Measurements from ENCODE around the gene THSD7B.
"Not testable (repeated sequence)": the region's sequence is repeated elsewhere in the genome, so short reads cannot be mapped to it uniquely, and the experiment has no call there.

DNA sequence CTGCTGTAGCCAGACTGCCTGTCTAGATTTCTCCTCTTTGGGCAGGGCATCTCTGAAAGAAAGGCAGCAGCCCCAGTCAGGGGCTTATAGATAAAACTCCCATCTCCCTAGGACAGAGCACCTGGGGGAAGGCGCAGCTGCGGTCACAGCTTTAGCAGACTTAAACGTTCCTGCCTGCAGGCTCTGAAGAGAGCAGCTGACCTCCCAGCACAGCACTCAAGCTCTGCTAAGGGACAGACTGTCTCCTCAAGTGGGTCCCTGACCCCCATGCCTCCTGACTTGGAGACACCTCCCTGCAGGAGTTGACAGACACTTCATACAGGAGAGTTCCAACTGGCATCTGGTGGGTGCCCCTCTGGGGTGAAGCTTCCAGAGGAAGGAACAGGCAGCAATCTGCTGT lies 336.5 kb downstream of the THSD7B start:
- TF ChIP-seq EP300 (IDR thresholded peaks at IDR 0.05); POLR2A (IDR thresholded peaks at IDR 0.05; ENCODE audit: low read depth): not testable (repeated sequence)
- TF ChIP-seq, protein P1, sequence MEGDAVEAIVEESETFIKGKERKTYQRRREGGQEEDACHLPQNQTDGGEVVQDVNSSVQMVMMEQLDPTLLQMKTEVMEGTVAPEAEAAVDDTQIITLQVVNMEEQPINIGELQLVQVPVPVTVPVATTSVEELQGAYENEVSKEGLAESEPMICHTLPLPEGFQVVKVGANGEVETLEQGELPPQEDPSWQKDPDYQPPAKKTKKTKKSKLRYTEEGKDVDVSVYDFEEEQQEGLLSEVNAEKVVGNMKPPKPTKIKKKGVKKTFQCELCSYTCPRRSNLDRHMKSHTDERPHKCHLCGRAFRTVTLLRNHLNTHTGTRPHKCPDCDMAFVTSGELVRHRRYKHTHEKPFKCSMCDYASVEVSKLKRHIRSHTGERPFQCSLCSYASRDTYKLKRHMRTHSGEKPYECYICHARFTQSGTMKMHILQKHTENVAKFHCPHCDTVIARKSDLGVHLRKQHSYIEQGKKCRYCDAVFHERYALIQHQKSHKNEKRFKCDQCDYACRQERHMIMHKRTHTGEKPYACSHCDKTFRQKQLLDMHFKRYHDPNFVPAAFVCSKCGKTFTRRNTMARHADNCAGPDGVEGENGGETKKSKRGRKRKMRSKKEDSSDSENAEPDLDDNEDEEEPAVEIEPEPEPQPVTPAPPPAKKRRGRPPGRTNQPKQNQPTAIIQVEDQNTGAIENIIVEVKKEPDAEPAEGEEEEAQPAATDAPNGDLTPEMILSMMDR (IDR thresholded peaks at IDR 0.05), result not testable (repeated sequence)

All from esophagus muscularis mucosa (tissue), 4 donors.